HG03575 (cell line): Measurements from ENCODE around the gene OLFML1.

ENCODE experiments used
- ATAC-seq: cut with Tn5 transposase; IDR thresholded peaks from one replicate; pipeline ENCODE4 v1.9.1; 2021; ENCODE audit not compliant: unreplicated experiment, insufficient number of reproducible peaks, low FRiP score; ENCODE audit errors: extremely low read depth

The OLFML1 gene

GRCh38 chr11:7523416-7524210 lies 38.3 kb downstream of the OLFML1 start:
- ATAC-seq, result no peak

GRCh38 chr11:7524462-7525235 lies 39.3 kb downstream of the OLFML1 start:
- no peak for ATAC-seq

- no peak for ATAC-seq
Observed at GRCh38 chr11:7525424-7525823, 40.1 kb downstream of the OLFML1 start.

GRCh38 chr11:7527029-7527428 lies 41.7 kb downstream of the OLFML1 start:
- no peak for ATAC-seq

GRCh38 chr11:7528514-7529049 lies 43.3 kb downstream of the OLFML1 start:
- ATAC-seq, result no peak

GRCh38 chr11:7530013-7530640 lies 44.8 kb downstream of the OLFML1 start:
- ATAC-seq, result no peak

GRCh38 chr11:7531011-7531410 lies 45.7 kb downstream of the OLFML1 start:
- no peak for ATAC-seq

- no peak for ATAC-seq
Observed at GRCh38 chr11:7532405-7533145, 47.3 kb downstream of the OLFML1 start.

GRCh38 chr11:7533199-7534041 lies 48.1 kb downstream of the OLFML1 start:
- ATAC-seq, result no peak

- ATAC-seq, result peak; percentile 51
Observed at GRCh38 chr11:7534042-7534378, 48.7 kb downstream of the OLFML1 start.

GRCh38 chr11:7536100-7536499 lies 50.8 kb downstream of the OLFML1 start:
- ATAC-seq, result no peak

GRCh38 chr11:7537265-7537664 lies 52.0 kb downstream of the OLFML1 start:
- no peak for ATAC-seq

GRCh38 chr11:7538031-7538430 lies 52.7 kb downstream of the OLFML1 start:
- ATAC-seq, result no peak

GRCh38 chr11:7538466-7539454 lies 53.5 kb downstream of the OLFML1 start:
- no peak for ATAC-seq

GRCh38 chr11:7540830-7541555 lies 55.7 kb downstream of the OLFML1 start:
- no peak for ATAC-seq

GRCh38 chr11:7543302-7543701 lies 58.0 kb downstream of the OLFML1 start:
- no peak for ATAC-seq

GRCh38 chr11:7544021-7544420 lies 58.7 kb downstream of the OLFML1 start:
- no peak for ATAC-seq
